Left ventricle myocardium superior (tissue), 1 donor: ENCODE results near the gene ITSN1. TPM values are rescaled to one million over a fixed set of nuclear protein-coding genes. Genes with fewer than 3 reads are reported as not detected.
"Not testable (repeated sequence)": the region's sequence is repeated elsewhere in the genome, so short reads cannot be mapped to it uniquely, and the experiment has no call there.

Experiments used
- ATAC-seq: fragments of 200-7000 bp; cut with Tn5 transposase; one replicate; pipeline ENCODE4 v1.9.1; 2020; ENCODE audit warnings: mild to moderate bottlenecking, moderate library complexity
- DNase-seq: peaks from one replicate; pipeline ENCODE4 v3.0.0-alpha.2; 2020
- intact Hi-C: fragments of 100-400 bp; cut with micrococcal nuclease; formaldehyde crosslinking; loops from one replicate; pipeline ENCODE4 v1.11.0; 2022
- total RNA-seq: library from RNA; stranded (reverse); fragmentation: NEBNext Ultra II Directional; extraction: Animal tissue kit (Norgen Biotek cat#: 25700); gene quantifications from one replicate; pipeline ENCODE4 v1.2.1, GENCODE V29; 2021
- donor health status: DM: no; HTN: yes; CAD: no; lungs with severe emphysema.

Gene ITSN1
- total RNA-seq, 1 donor from 2014 or later = 44.4 TPM

- intact Hi-C loops = no loop called here
- no peak for DNase-seq
- ATAC-seq = no peak
These were observed 31.2 kb downstream of the ITSN1 start for GRCh38 chr21:33673473-33673872.

- intact Hi-C loops = no loop called here
- no peak for ATAC-seq
- DNase-seq = no peak
These were observed 31.9 kb downstream of the ITSN1 start for GRCh38 chr21:33674226-33674625.

- DNase-seq, ATAC-seq, intact Hi-C loops: not testable (repeated sequence)
These were observed 34.4 kb downstream of the ITSN1 start for GRCh38 chr21:33676666-33677065.

GRCh38 chr21:33677450-33677849, 35.1 kb downstream of the ITSN1 start:
- no peak for ATAC-seq
- intact Hi-C loops = no loop called here
- no peak for DNase-seq

- intact Hi-C loops = no loop called here
- DNase-seq = no peak
- ATAC-seq = no peak
These were observed 38.6 kb downstream of the ITSN1 start for GRCh38 chr21:33680870-33681269.

- no peak for DNase-seq
- intact Hi-C loops = no loop called here
- ATAC-seq = no peak
These were observed 40.8 kb downstream of the ITSN1 start for GRCh38 chr21:33682992-33683627.

- no peak for DNase-seq
- no peak for ATAC-seq
- intact Hi-C loops = no loop called here
These were observed 41.8 kb downstream of the ITSN1 start for GRCh38 chr21:33684068-33684467.

- intact Hi-C loops = no loop called here
- no peak for ATAC-seq
- no peak for DNase-seq
These were observed 42.7 kb downstream of the ITSN1 start for GRCh38 chr21:33684923-33685560.

- intact Hi-C loops = no loop called here
- peak; percentile 38 for ATAC-seq
These were observed 43.4 kb downstream of the ITSN1 start for GRCh38 chr21:33685613-33686197.

GRCh38 chr21:33686386-33686785, 44.1 kb downstream of the ITSN1 start:
- intact Hi-C loops = no loop called here
- no peak for DNase-seq

More at GRCh38 chr21:33685613-33686197, 43.4 kb downstream of the ITSN1 start:
- DNase-seq = no peak

GRCh38 chr21:33687634-33688033, 45.3 kb downstream of the ITSN1 start:
- intact Hi-C loops = no loop called here
- DNase-seq (no peak), ATAC-seq (no peak)

More at GRCh38 chr21:33686386-33686785, 44.1 kb downstream of the ITSN1 start:
- no peak for ATAC-seq

- no peak for DNase-seq
- intact Hi-C loops = no loop called here
- ATAC-seq = peak; percentile 13
These were observed 46.1 kb downstream of the ITSN1 start for GRCh38 chr21:33688353-33688752.

- DNase-seq = no peak
- intact Hi-C loops = no loop called here
- ATAC-seq = no peak
These were observed 48.6 kb downstream of the ITSN1 start for GRCh38 chr21:33690874-33691273.

GRCh38 chr21:33691945-33692603, 49.8 kb downstream of the ITSN1 start:
- ATAC-seq (no peak), DNase-seq (no peak)
- intact Hi-C loops = no loop called here

- intact Hi-C loops = no loop called here
- DNase-seq = no peak
- no peak for ATAC-seq
These were observed 53.5 kb downstream of the ITSN1 start for GRCh38 chr21:33695813-33696212.

- ATAC-seq = no peak
- no peak for DNase-seq
These were observed 54.2 kb downstream of the ITSN1 start for GRCh38 chr21:33696465-33696864.

GRCh38 chr21:33698087-33698860, 56.0 kb downstream of the ITSN1 start:
- DNase-seq (no peak), ATAC-seq (peak; percentile 81)
- intact Hi-C loops = no loop called here

More at GRCh38 chr21:33696465-33696864, 54.2 kb downstream of the ITSN1 start:
- intact Hi-C loops = no loop called here

- ATAC-seq = peak; percentile 23
- intact Hi-C loops = no loop called here
- no peak for DNase-seq
These were observed 57.0 kb downstream of the ITSN1 start for GRCh38 chr21:33699277-33699676.

GRCh38 chr21:33700491-33700890, 58.2 kb downstream of the ITSN1 start:
- intact Hi-C loops = no loop called here
- no peak for ATAC-seq
- DNase-seq = no peak
